IMR-90 (cell line): ENCODE results near the gene CCDC142. TPM values are rescaled to one million over a fixed set of nuclear protein-coding genes. Genes with fewer than 3 reads are reported as not detected.

Experiments used
- ATAC-seq: fragments of 200-7000 bp; cut with Tn5 transposase; 2 replicates; pipeline ENCODE4 v1.9.1; 2020; ENCODE audit warnings: low read depth, mild to moderate bottlenecking, moderate library complexity
- BruUV-seq: library from RNA; stranded (reverse); fragments of 400-500 nt; replicated peaks from 2 replicates; lab custom pipeline; 2021; lab: Mats Ljungman, UMichigan
- CTCF ChIA-PET: fragments of 300-600 bp; formaldehyde crosslinking; extraction: SDS; loops from one replicate; lab custom pipeline; 2021; ENCODE audit warnings: antibody characterized with exemption; lab: Yijun Ruan, JAX
- POLR2A ChIA-PET: fragments of 300-600 bp; sonication (Branson Sonifier 250); formaldehyde crosslinking; loops from one replicate; lab custom pipeline; 2022; ENCODE audit warnings: antibody characterized with exemption; ENCODE audit not compliant: unreplicated experiment; lab: Charles Lee
- DNase-seq: peaks from one replicate; pipeline ENCODE4 v3.0.0; 2013
- H2AFZ ChIP-seq: replicated peaks from 2 replicates; pipeline ENCODE3; 2013; ENCODE audit warnings: low read length, mild to moderate bottlenecking; ENCODE audit not compliant: poor library complexity
- H2AK5ac ChIP-seq: 2 replicates; pipeline ENCODE4 v1.6.1; 2013; ENCODE audit warnings: low read depth, low read length, inconsistent platforms
- H2AK9ac ChIP-seq: replicated peaks from 2 replicates; pipeline ENCODE3; 2013; ENCODE audit warnings: mild to moderate bottlenecking, low read depth, low read length, moderate library complexity; ENCODE audit not compliant: poor library complexity
- H2BK120ac ChIP-seq: 2 replicates; pipeline ENCODE4 v1.6.1; 2013; ENCODE audit warnings: low read depth, low read length, inconsistent platforms
- H2BK15ac ChIP-seq: 3 replicates; pipeline ENCODE4 v1.6.1; 2013; ENCODE audit warnings: low read depth, low read length, inconsistent platforms
- H2BK20ac ChIP-seq: 2 replicates; pipeline ENCODE4 v1.6.1; 2013; ENCODE audit warnings: low read depth, mild to moderate bottlenecking, inconsistent platforms, low read length, moderate library complexity
- H2BK5ac ChIP-seq: 2 replicates; pipeline ENCODE4 v1.6.1; 2013; ENCODE audit warnings: mild to moderate bottlenecking, low read depth, low read length, inconsistent platforms; ENCODE audit not compliant: poor library complexity, severe bottlenecking
- H3K14ac ChIP-seq: replicated peaks from 2 replicates; pipeline ENCODE4 v1.6.1; 2013; ENCODE audit warnings: low read depth, low read length, inconsistent platforms
- H3K18ac ChIP-seq: 2 replicates; pipeline ENCODE4 v1.6.1; 2013; ENCODE audit warnings: low read depth, low read length, control low read depth
- H3K23ac ChIP-seq: 2 replicates; pipeline ENCODE4 v1.6.1; 2013; ENCODE audit warnings: low read depth, low read length, inconsistent platforms
- H3K27ac ChIP-seq: 2 replicates; pipeline ENCODE4 v1.5.1; 2013; ENCODE audit warnings: mild to moderate bottlenecking, control low read depth, low read length; ENCODE audit not compliant: insufficient read depth
- H3K27me3 ChIP-seq: 2 replicates; pipeline ENCODE4 v1.6.1; 2013; ENCODE audit warnings: low read length; ENCODE audit not compliant: control insufficient read depth, insufficient read depth
- H3K36me3 ChIP-seq: 2 replicates; pipeline ENCODE4 v1.6.1; 2013; ENCODE audit warnings: low read length, mixed read lengths; ENCODE audit not compliant: control insufficient read depth, insufficient read depth
- H3K4ac ChIP-seq: 2 replicates; pipeline ENCODE4 v1.6.1; 2013; ENCODE audit warnings: low read depth, low read length, inconsistent platforms
- H3K4me1 ChIP-seq: 2 replicates; pipeline ENCODE4 v1.6.1; 2013; ENCODE audit warnings: low read length, mixed read lengths; ENCODE audit not compliant: control insufficient read depth, insufficient read depth
- H3K4me2 ChIP-seq: 2 replicates; pipeline ENCODE4 v1.6.1; 2013; ENCODE audit warnings: low read depth, mild to moderate bottlenecking, control low read depth, low read length, moderate library complexity
- H3K4me3 ChIP-seq: 2 replicates; pipeline ENCODE4 v1.5.1; 2013; ENCODE audit warnings: low read depth, mild to moderate bottlenecking, control low read depth, low read length, moderate library complexity; ENCODE audit not compliant: insufficient read depth
- H3K56ac ChIP-seq: 2 replicates; pipeline ENCODE4 v1.6.1; 2013; ENCODE audit warnings: low read length, inconsistent platforms; ENCODE audit not compliant: insufficient read depth; ENCODE audit errors: extremely low read depth
- H3K79me1 ChIP-seq, 2 experiments: 2 replicates each; pipeline ENCODE4 v1.6.1; 2013; ENCODE audit warnings: low read length in 2 of 2, inconsistent platforms in 1 of 2, low read depth in 1 of 2
- H3K9ac ChIP-seq: 2 replicates; pipeline ENCODE4 v1.6.1; 2013; ENCODE audit warnings: low read depth, low read length, control low read depth
- H3K9me1 ChIP-seq: 2 replicates; pipeline ENCODE4 v1.6.1; 2013; ENCODE audit warnings: low read length, inconsistent platforms; ENCODE audit not compliant: insufficient read depth
- H3K9me3 ChIP-seq: 2 replicates; pipeline ENCODE4 v1.6.1; 2013; ENCODE audit warnings: low read length; ENCODE audit not compliant: control insufficient read depth, insufficient read depth
- H4K20me1 ChIP-seq: 2 replicates; pipeline ENCODE4 v1.6.1; 2013; ENCODE audit warnings: low read length, inconsistent platforms; ENCODE audit not compliant: insufficient read depth
- H4K5ac ChIP-seq: 2 replicates; pipeline ENCODE4 v1.6.1; 2013; ENCODE audit warnings: mild to moderate bottlenecking, low read depth, low read length, control low read depth
- H4K8ac ChIP-seq, 2 experiments: 2 replicates each; pipeline ENCODE4 v1.6.1; 2013; ENCODE audit warnings: low read depth in 2 of 2, low read length in 2 of 2, control low read depth in 1 of 2, inconsistent platforms in 1 of 2
- H4K91ac ChIP-seq: 2 replicates; pipeline ENCODE4 v1.6.1; 2013; ENCODE audit warnings: low read depth, low read length, inconsistent platforms; ENCODE audit not compliant: insufficient read depth
- RFX5 ChIP-seq: IDR thresholded peaks from 2 replicates; pipeline ENCODE4 v1.8.0; 2012; ENCODE audit warnings: low read depth, mild to moderate bottlenecking, low read length, moderate library complexity
- WGBS, 2 experiments: methylation state at CpG; one replicate each; pipeline versions ENCODE4 v1.1.5 to v1.1.7; 2013; ENCODE audit warnings: missing lambda C conversion rate in 2 of 2; ENCODE audit not compliant: insufficient read length in 1 of 2; ENCODE audit errors: extremely low coverage in 2 of 2; 5-methylcytosine and 5-hydroxymethylcytosine counted together
- dilution Hi-C: fragments of 300-500 bp; cut with HindIII; formaldehyde crosslinking; loops from one replicate; pipeline ENCODE4 v1.14.3; 2018; ENCODE audit warnings: low sequenced_read_pairs; ENCODE audit not compliant: unreplicated experiment
- in situ Hi-C: fragments of 300-500 bp; cut with MboI; formaldehyde crosslinking; loops from 3 replicates; pipeline ENCODE4 v1.14.3; 2019; ENCODE audit warnings: low sequenced_read_pairs, inconsistent platforms, mixed read lengths
- intact Hi-C: fragments of 100-400 bp; cut with micrococcal nuclease; formaldehyde crosslinking; loops from 2 replicates; pipeline ENCODE4 v1.10.0; 2022
- polyA plus RNA-seq, 3 experiments: library from polyadenylated mRNA; depleted of rRNA; stranded (reverse); fragments of >200 nt; gene quantifications; 2 replicates each; pipeline ENCODE4 v1.2.3, GENCODE V29; 2012; ENCODE audit warnings: low replicate concordance in 1 of 3
- total RNA-seq: library from RNA; depleted of rRNA; stranded (reverse); fragments of >200 nt; gene quantifications from 2 replicates; pipeline ENCODE4 v1.2.3, GENCODE V29; 2012

Gene CCDC142
- total and polyA plus RNA-seq, 2 of the 4 experiments (the other 2 are of a cell fraction): 8.4 to 14.0 TPM

GRCh38 chr2:74427551-74427950, 55.2 kb downstream of the CCDC142 start:
- H3K14ac ChIP-seq: no peak overlapping the region
- H2AK5ac ChIP-seq: no peak overlapping the region
- H3K27ac ChIP-seq: no peak overlapping the region
- DNase-seq: peak; percentile 25
- no peak overlapping the region for H3K4me2 ChIP-seq
- TF ChIP-seq RFX5: no peak
- peaks cover 69% of the 10 kb centered on the region for H3K36me3 ChIP-seq
- peaks cover 4% of the 10 kb centered on the region; the same call in 1 of the 2 replicates for H3K9me1 ChIP-seq
- H4K8ac ChIP-seq: no peak overlapping the region
- peak; percentile 25; the same call in 1 of the 2 replicates for ATAC-seq
- no peaks in the 10 kb centered on the region for H3K27me3 ChIP-seq
- H3K56ac ChIP-seq: no peak overlapping the region
- no peak overlapping the region for H3K23ac ChIP-seq
- ChIA-PET POLR2A (no interaction called here), CTCF (no interaction called here)
- no peak overlapping the region for H2BK20ac ChIP-seq
- H4K20me1 ChIP-seq: 0 out of 2 replicates have a peak, but pooled peaks cover 3% of the 10 kb centered on the region
- H3K4ac ChIP-seq: no peak overlapping the region
- H3K79me1 ChIP-seq: peaks cover 2 to 8% of the 10 kb centered on the region in 2 experiments; a peak in 2 of 4 replicates
- H3K9me3 ChIP-seq: no peaks in the 10 kb centered on the region
- BruUV-seq: no TSS peak
- no peak overlapping the region for H3K4me3 ChIP-seq
- H3K9ac ChIP-seq: no peak overlapping the region
- in situ Hi-C loops: no loop called here
- H2BK120ac ChIP-seq: no peak overlapping the region
- H4K91ac ChIP-seq: no peak overlapping the region
- dilution Hi-C loops: no loop called here
- WGBS, 2 experiments: 100% methylated on average over 2 of the region's 3 CpGs; no CpG with 5 or more reads in 1 of the 2 experiments
- intact Hi-C loops: no loop called here
- H2AFZ ChIP-seq: no peak overlapping the region
- no peak overlapping the region for H2BK15ac ChIP-seq
- H3K18ac ChIP-seq: no peak overlapping the region
- peak overlapping the region; percentile 30 for H2AK9ac ChIP-seq
- no peak overlapping the region for H4K5ac ChIP-seq
- no peaks in the 10 kb centered on the region for H3K4me1 ChIP-seq
- H2BK5ac ChIP-seq: no peak overlapping the region
